Measurements from ENCODE around the gene ARHGAP27.
A peak's percentile ranks its signal among the peaks of the same experiment; 100 is the strongest.

DNA sequence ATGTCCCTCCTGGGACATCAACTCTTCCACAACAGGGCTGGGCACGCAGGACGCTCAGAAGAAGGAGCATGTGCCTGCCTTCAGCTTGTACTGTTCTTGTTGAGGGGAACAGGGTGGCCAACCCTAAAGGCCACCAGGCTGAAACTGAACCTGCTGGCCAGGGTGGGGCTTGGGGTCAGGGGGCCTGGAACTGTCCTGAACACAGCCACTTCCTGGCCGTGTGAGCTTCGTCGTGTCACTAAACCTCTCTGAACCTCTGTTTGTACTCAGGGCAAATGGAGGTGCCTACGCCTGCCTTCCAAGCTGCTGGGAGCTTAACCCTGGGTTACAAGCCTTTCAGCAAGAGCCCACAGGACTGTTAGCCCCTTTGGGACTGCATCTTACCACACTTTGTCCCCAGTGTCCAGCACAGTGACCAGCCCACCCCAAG lies 6.7 kb downstream of the ARHGAP27 start:
- TF ChIP-seq, protein P1, sequence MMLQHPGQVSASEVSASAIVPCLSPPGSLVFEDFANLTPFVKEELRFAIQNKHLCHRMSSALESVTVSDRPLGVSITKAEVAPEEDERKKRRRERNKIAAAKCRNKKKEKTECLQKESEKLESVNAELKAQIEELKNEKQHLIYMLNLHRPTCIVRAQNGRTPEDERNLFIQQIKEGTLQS (CRISPR knock-in tag; conservative IDR thresholded peaks at IDR 0.05) = no peak
- no peak for TF ChIP-seq ZBTB21 (CRISPR knock-in tag; IDR thresholded peaks at IDR 0.05; ENCODE audit: borderline replicate concordance)
- no peak for TF ChIP-seq ZNF416 (CRISPR knock-in tag; IDR thresholded peaks at IDR 0.05)
- TF ChIP-seq, protein P2, sequence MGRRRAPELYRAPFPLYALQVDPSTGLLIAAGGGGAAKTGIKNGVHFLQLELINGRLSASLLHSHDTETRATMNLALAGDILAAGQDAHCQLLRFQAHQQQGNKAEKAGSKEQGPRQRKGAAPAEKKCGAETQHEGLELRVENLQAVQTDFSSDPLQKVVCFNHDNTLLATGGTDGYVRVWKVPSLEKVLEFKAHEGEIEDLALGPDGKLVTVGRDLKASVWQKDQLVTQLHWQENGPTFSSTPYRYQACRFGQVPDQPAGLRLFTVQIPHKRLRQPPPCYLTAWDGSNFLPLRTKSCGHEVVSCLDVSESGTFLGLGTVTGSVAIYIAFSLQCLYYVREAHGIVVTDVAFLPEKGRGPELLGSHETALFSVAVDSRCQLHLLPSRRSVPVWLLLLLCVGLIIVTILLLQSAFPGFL (CRISPR knock-in tag; IDR thresholded peaks at IDR 0.05; ENCODE audit: borderline replicate concordance) = no peak
- TF ChIP-seq, protein P3, sequence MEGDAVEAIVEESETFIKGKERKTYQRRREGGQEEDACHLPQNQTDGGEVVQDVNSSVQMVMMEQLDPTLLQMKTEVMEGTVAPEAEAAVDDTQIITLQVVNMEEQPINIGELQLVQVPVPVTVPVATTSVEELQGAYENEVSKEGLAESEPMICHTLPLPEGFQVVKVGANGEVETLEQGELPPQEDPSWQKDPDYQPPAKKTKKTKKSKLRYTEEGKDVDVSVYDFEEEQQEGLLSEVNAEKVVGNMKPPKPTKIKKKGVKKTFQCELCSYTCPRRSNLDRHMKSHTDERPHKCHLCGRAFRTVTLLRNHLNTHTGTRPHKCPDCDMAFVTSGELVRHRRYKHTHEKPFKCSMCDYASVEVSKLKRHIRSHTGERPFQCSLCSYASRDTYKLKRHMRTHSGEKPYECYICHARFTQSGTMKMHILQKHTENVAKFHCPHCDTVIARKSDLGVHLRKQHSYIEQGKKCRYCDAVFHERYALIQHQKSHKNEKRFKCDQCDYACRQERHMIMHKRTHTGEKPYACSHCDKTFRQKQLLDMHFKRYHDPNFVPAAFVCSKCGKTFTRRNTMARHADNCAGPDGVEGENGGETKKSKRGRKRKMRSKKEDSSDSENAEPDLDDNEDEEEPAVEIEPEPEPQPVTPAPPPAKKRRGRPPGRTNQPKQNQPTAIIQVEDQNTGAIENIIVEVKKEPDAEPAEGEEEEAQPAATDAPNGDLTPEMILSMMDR (IDR thresholded peaks at IDR 0.05) = 0 out of 2 replicates have a peak, but pooled peaks have one; percentile 5
- no peak for TF ChIP-seq SMAD3 (CRISPR knock-in tag; IDR thresholded peaks at IDR 0.05; ENCODE audit: borderline replicate concordance)
- TF ChIP-seq SMAD4 (CRISPR knock-in tag; IDR thresholded peaks at IDR 0.05) = no peak
- no peak for TF ChIP-seq RELA (CRISPR knock-in tag; IDR thresholded peaks at IDR 0.05; ENCODE audit: borderline replicate concordance)
- no peak for TF ChIP-seq CREM (CRISPR knock-in tag; IDR thresholded peaks at IDR 0.05)
- no peak for TF ChIP-seq ZNF219 (CRISPR knock-in tag; IDR thresholded peaks at IDR 0.05; ENCODE audit: borderline replicate concordance)
- TF ChIP-seq, protein P4, sequence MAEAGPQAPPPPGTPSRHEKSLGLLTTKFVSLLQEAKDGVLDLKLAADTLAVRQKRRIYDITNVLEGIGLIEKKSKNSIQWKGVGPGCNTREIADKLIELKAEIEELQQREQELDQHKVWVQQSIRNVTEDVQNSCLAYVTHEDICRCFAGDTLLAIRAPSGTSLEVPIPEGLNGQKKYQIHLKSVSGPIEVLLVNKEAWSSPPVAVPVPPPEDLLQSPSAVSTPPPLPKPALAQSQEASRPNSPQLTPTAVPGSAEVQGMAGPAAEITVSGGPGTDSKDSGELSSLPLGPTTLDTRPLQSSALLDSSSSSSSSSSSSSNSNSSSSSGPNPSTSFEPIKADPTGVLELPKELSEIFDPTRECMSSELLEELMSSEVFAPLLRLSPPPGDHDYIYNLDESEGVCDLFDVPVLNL (CRISPR knock-in tag; IDR thresholded peaks at IDR 0.05; ENCODE audit: borderline replicate concordance, low read depth) = no peak

All from WTC11 (cell line).